K562 (cell line): ENCODE results near the gene CELSR2. TPM values are rescaled to one million over a fixed set of nuclear protein-coding genes. Genes with fewer than 3 reads are reported as not detected.

Source experiments
- CXXC5 ChIP-seq: fragments of 250-450 bp; sonication (Bioruptor Pico); IDR thresholded peaks from 2 replicates; pipeline ENCODE4 v1.8.0; 2022; ENCODE audit warnings: inconsistent platforms, mild to moderate bottlenecking, moderate library complexity
- FOXJ2 ChIP-seq: fragments of 200-800 bp; sonication (Bioruptor generic); IDR thresholded peaks from 2 replicates; pipeline ENCODE4 v1.6.1; 2016; ENCODE audit warnings: missing genetic modification characterization, missing compliant biosample characterization
- FOXM1 ChIP-seq, 2 experiments: fragments of 450-650 bp in 1 of 2; sonication (generic) in 1 of 2; formaldehyde crosslinking in 1 of 2; IDR thresholded peaks; 2 replicates each; pipeline versions ENCODE4 v1.6.1 to v1.9.0; 2017 to 2022; ENCODE audit warnings: low read depth in 2 of 2, mild to moderate bottlenecking in 2 of 2, missing genetic modification reagents in 1 of 2, moderate library complexity in 1 of 2
- FUS ChIP-seq: fragments of 200-400 bp; formaldehyde crosslinking; optimal IDR thresholded peaks from 2 replicates; pipeline ENCODE3; 2017; ENCODE audit warnings: low read depth, low read length
- HLTF ChIP-seq: fragments of 450-650 bp; IDR thresholded peaks from 2 replicates; pipeline ENCODE4 v1.6.1; 2016
- HMGN3 ChIP-seq: IDR thresholded peaks from 2 replicates; pipeline ENCODE4 v1.6.1; 2011; ENCODE audit warnings: borderline replicate concordance, low read depth, mild to moderate bottlenecking, mixed read lengths, low read length; ENCODE audit not compliant: insufficient read length; ENCODE audit errors: extremely low read depth
- ID3 ChIP-seq, 2 experiments: fragments of 250-450 bp in 1 of 2; fragments of 450-650 bp in 1 of 2; sonication (Bioruptor Pico) in 1 of 2; IDR thresholded peaks; 2 replicates each; pipeline versions ENCODE4 v1.6.1 to v1.8.0; 2016 to 2021; ENCODE audit warnings: mild to moderate bottlenecking in 2 of 2, moderate library complexity in 2 of 2, missing compliant biosample characterization in 1 of 2, missing genetic modification characterization in 1 of 2
- MAZ ChIP-seq, 2 experiments: fragments of 450-650 bp in 1 of 2; sonication (generic) in 1 of 2; formaldehyde crosslinking; IDR thresholded peaks in 1 of 2; conservative IDR thresholded peaks in 1 of 2; 2 replicates each; pipeline versions ENCODE4 v1.4.0 to v1.5.0; 2020; ENCODE audit warnings: mild to moderate bottlenecking in 1 of 2, missing genetic modification reagents in 1 of 2
- MTA3 ChIP-seq: fragments of 450-650 bp; formaldehyde crosslinking; IDR thresholded peaks from 2 replicates; pipeline ENCODE4 v1.6.1; 2017; ENCODE audit warnings: mild to moderate bottlenecking, borderline replicate concordance
- NBN ChIP-seq: fragments of 450-650 bp; IDR thresholded peaks from 2 replicates; pipeline ENCODE4 v1.6.1; 2016; ENCODE audit warnings: low read depth, mild to moderate bottlenecking
- PHB ChIP-seq: fragments of 250-450 bp; sonication (Bioruptor Pico); IDR thresholded peaks from 2 replicates; pipeline ENCODE4 v1.5.0; 2021
- RB1 ChIP-seq: fragments of 450-650 bp; IDR thresholded peaks from 2 replicates; pipeline ENCODE4 v1.6.1; 2017; ENCODE audit warnings: low read depth, mild to moderate bottlenecking
- SMARCE1 ChIP-seq: fragments of 450-650 bp; IDR thresholded peaks from 2 replicates; pipeline ENCODE4 v1.7.1; 2016; ENCODE audit warnings: mild to moderate bottlenecking
- TAF7 ChIP-seq: fragments of 450-650 bp; IDR thresholded peaks from 2 replicates; pipeline ENCODE4 v1.6.1; 2016; ENCODE audit warnings: missing genetic modification characterization, missing compliant biosample characterization
- TBL1XR1 ChIP-seq, 2 experiments: IDR thresholded peaks; 2 replicates each; pipeline ENCODE4 v1.6.1; 2012; ENCODE audit warnings: improper control_type of control experiment in 2 of 2, low read length in 2 of 2, mild to moderate bottlenecking in 1 of 2
- TFE3 ChIP-seq: fragments of 450-650 bp; formaldehyde crosslinking; IDR thresholded peaks from 2 replicates; pipeline ENCODE4 v1.4.0; 2020; ENCODE audit warnings: mild to moderate bottlenecking, mixed read lengths
- TSHZ1 ChIP-seq: fragments of 250-450 bp; sonication (Bioruptor Pico); IDR thresholded peaks from 2 replicates; pipeline ENCODE4 v1.4.0; 2020; ENCODE audit warnings: mild to moderate bottlenecking, moderate library complexity
- ZFPM2 ChIP-seq: fragments of 250-450 bp; sonication (Bioruptor Pico); IDR thresholded peaks from 2 replicates; pipeline ENCODE4 v1.5.1; 2022; ENCODE audit warnings: mild to moderate bottlenecking
- ZNF77 ChIP-seq: fragments of 250-450 bp; sonication (Bioruptor Pico); IDR thresholded peaks from 2 replicates; pipeline ENCODE4 v1.5.0; 2020
- polyA plus RNA-seq, 8 experiments: library from polyadenylated mRNA; depleted of rRNA in 4 of 8; stranded (reverse) in 5 of 8; unstranded in 3 of 8; fragments of >200 nt; fragmentation: Nextera tagmentation in 2 of 8; fragmentation: Illumina TruSeq in 1 of 8; extraction: Ambion mirVana in 2 of 8; extraction: Trizol in 1 of 8; gene quantifications; 2 replicates each; pipeline versions ENCODE4 v1.2.1 to v1.2.3, GENCODE V29; 2011 to 2014; ENCODE audit warnings: inconsistent platforms in 1 of 8, missing spikeins in 1 of 8
- total RNA-seq, 7 experiments: library from RNA; depleted of rRNA in 6 of 7; stranded (reverse); fragments of >200 nt in 6 of 7; fragmentation: Illumina TruSeq in 2 of 7; extraction: Trizol in 2 of 7; gene quantifications; 2 replicates each; pipeline versions ENCODE4 v1.2.1 to v1.2.3, GENCODE V29; 2011 to 2021; ENCODE audit warnings: low replicate concordance in 1 of 7

The CELSR2 gene
- total and polyA plus RNA-seq, 9 of the 15 experiments (the other 6 are each of a cell fraction or from before 2014, with no cell fraction given): 0.31 to 21.9 (median 4.2) TPM

- TF ChIP-seq TSHZ1 (CRISPR knock-in tag): 0 out of 2 replicates have a peak, but pooled peaks have one; percentile 9
- no peak for TF ChIP-seq FOXJ2 (tag)
- TF ChIP-seq CXXC5 (CRISPR knock-in tag): peak; percentile 80
- peak; percentile 61 for TF ChIP-seq HMGN3
- TF ChIP-seq TAF7 (tag): no peak
- peak; percentile 80 for TF ChIP-seq FOXM1 (IDR thresholded peaks at IDR 0.05; ENCODE audit: low read depth)
- TF ChIP-seq FOXM1 (CRISPR knock-in tag; IDR thresholded peaks at IDR 0.05; ENCODE audit: low read depth): no peak
- TF ChIP-seq SMARCE1: 0 out of 2 replicates have a peak, but pooled peaks have one; percentile 34
- TF ChIP-seq RB1: peak; percentile 88
- TF ChIP-seq TFE3 (CRISPR knock-in tag): no peak
- no peak for TF ChIP-seq PHB (CRISPR knock-in tag)
- no peak for TF ChIP-seq NBN
- peak in 1 of 2 experiments; percentile 63; a peak in 1 of 4 replicates for TF ChIP-seq MAZ (CRISPR knock-in tag; conservative IDR thresholded peaks at IDR 0.05 in 1 of 2, IDR thresholded peaks at IDR 0.05 in 1 of 2)
- TF ChIP-seq MTA3: peak; percentile 60; the same call in 1 of the 2 replicates
- 0 out of 2 replicates have a peak, but pooled peaks have one; percentile 34 for TF ChIP-seq HLTF
- no peak for TF ChIP-seq FUS
- no peak for TF ChIP-seq ZFPM2
- no peak for TF ChIP-seq ID3 (CRISPR knock-in tag; IDR thresholded peaks at IDR 0.05)
- 0 out of 2 replicates have a peak, but pooled peaks have one; percentile 25 for TF ChIP-seq ID3 (tag; IDR thresholded peaks at IDR 0.05)
- no peak for TF ChIP-seq TBL1XR1 (IDR thresholded peaks at IDR 0.05; ENCODE audit: low read length in 2 of 2)
- no peak for TF ChIP-seq ZNF77 (CRISPR knock-in tag)
These were observed at the start of gene CELSR2 (continued) for GRCh38 chr1:109248797-109249629.
